G401.6 (cell line): ENCODE measurements around the gene NLRP5.
"Not testable (repeated sequence)": the region's sequence is repeated elsewhere in the genome, so short reads cannot be mapped to it uniquely, and the experiment has no call there.

ENCODE experiments used
- FAIRE-seq: peaks from 2 replicates; lab custom pipeline; 2012; peaks lifted over from hg19 to GRCh38; lab: Jason Lieb, UNC

NLRP5 gene

GRCh38 chr19:55986487-55986886, at the start of gene NLRP5:
Gene NLRP5 (plus strand): TSS chr19:55986775.
- no peak for FAIRE-seq

GRCh38 chr19:55939206-55939605, 47.4 kb upstream of the NLRP5 start:
- no peak for FAIRE-seq

- no peak for FAIRE-seq
These were observed 46.3 kb upstream of the NLRP5 start for GRCh38 chr19:55940306-55940705.

GRCh38 chr19:55947532-55947931, 39.0 kb upstream of the NLRP5 start, which contains the start of gene NLRP8:
Gene NLRP8 (plus strand): TSS chr19:55947832.
- no peak for FAIRE-seq

GRCh38 chr19:55950566-55950965, 36.0 kb upstream of the NLRP5 start:
- FAIRE-seq, result not testable (repeated sequence)

GRCh38 chr19:55956431-55956830, 30.1 kb upstream of the NLRP5 start:
- FAIRE-seq, result no peak

GRCh38 chr19:55958356-55958755, 28.2 kb upstream of the NLRP5 start:
- FAIRE-seq, result no peak

- no peak for FAIRE-seq
These were observed 26.4 kb upstream of the NLRP5 start for GRCh38 chr19:55959996-55960675.

- no peak for FAIRE-seq
These were observed 24.4 kb upstream of the NLRP5 start for GRCh38 chr19:55962186-55962585.

- FAIRE-seq, result no peak
These were observed 12.6 kb upstream of the NLRP5 start for GRCh38 chr19:55973982-55974381.

GRCh38 chr19:55980415-55980814, 6.2 kb upstream of the NLRP5 start:
- FAIRE-seq, result no peak

- no peak for FAIRE-seq
These were observed 1.3 kb upstream of the NLRP5 start for GRCh38 chr19:55985254-55985653.

- no peak for FAIRE-seq
These were observed 4.3 kb downstream of the NLRP5 start for GRCh38 chr19:55990831-55991230.

GRCh38 chr19:55993492-55993891, 6.9 kb downstream of the NLRP5 start:
- no peak for FAIRE-seq

- FAIRE-seq, result no peak
These were observed 28.2 kb downstream of the NLRP5 start for GRCh38 chr19:56014765-56015164.

- no peak for FAIRE-seq
These were observed 29.2 kb downstream of the NLRP5 start for GRCh38 chr19:56015756-56016155.

- FAIRE-seq, result not testable (repeated sequence)
These were observed 32.8 kb downstream of the NLRP5 start for GRCh38 chr19:56019325-56019724.

GRCh38 chr19:56020355-56020975, 33.9 kb downstream of the NLRP5 start:
- not testable (repeated sequence) for FAIRE-seq

- FAIRE-seq, result no peak
These were observed 40.2 kb downstream of the NLRP5 start for GRCh38 chr19:56026769-56027168.

GRCh38 chr19:56053596-56053995, 67.0 kb downstream of the NLRP5 start:
- FAIRE-seq, result no peak

GRCh38 chr19:56066152-56067023, 79.8 kb downstream of the NLRP5 start:
- FAIRE-seq, result no peak

GRCh38 chr19:56069642-56070041, 83.1 kb downstream of the NLRP5 start:
- FAIRE-seq, result no peak

GRCh38 chr19:56071151-56071550, 84.6 kb downstream of the NLRP5 start:
- no peak for FAIRE-seq
